Duodenal mucosa (tissue), 2 donors: ENCODE results near the gene GNAL.

Source experiments
- H3K27ac ChIP-seq: one replicate; pipeline ENCODE4 v1.7.0; 2013; ENCODE audit warnings: low read depth, low read length
- H3K27me3 ChIP-seq, 2 donors: one replicate each; pipeline ENCODE4 v1.7.0; 2013; ENCODE audit warnings: low read length in 2 of 2, control low read depth in 1 of 2; ENCODE audit not compliant: insufficient read depth in 2 of 2, control insufficient read depth in 1 of 2
- H3K36me3 ChIP-seq, 2 donors: one replicate each; pipeline ENCODE4 v1.7.0; 2013; ENCODE audit warnings: low read length in 2 of 2, control low read depth in 1 of 2; ENCODE audit not compliant: insufficient read depth in 2 of 2, control insufficient read depth in 1 of 2
- H3K4me1 ChIP-seq, 2 donors: one replicate each; pipeline ENCODE4 v1.7.0; 2013; ENCODE audit warnings: low read length in 2 of 2, control low read depth in 1 of 2; ENCODE audit not compliant: insufficient read depth in 2 of 2, control insufficient read depth in 1 of 2
- H3K4me3 ChIP-seq, 2 donors: one replicate each; pipeline ENCODE4 v1.7.0; 2013; ENCODE audit warnings: low read length in 2 of 2, low read depth in 1 of 2
- H3K9ac ChIP-seq, 2 donors: one replicate each; pipeline ENCODE4 v1.7.0; 2013; ENCODE audit warnings: low read length in 2 of 2, low read depth in 1 of 2
- H3K9me3 ChIP-seq, 2 donors: one replicate each; pipeline ENCODE4 v1.7.0; 2013; ENCODE audit warnings: low read length in 2 of 2, control low read depth in 1 of 2; ENCODE audit not compliant: control insufficient read depth in 1 of 2

Gene GNAL

DNA sequence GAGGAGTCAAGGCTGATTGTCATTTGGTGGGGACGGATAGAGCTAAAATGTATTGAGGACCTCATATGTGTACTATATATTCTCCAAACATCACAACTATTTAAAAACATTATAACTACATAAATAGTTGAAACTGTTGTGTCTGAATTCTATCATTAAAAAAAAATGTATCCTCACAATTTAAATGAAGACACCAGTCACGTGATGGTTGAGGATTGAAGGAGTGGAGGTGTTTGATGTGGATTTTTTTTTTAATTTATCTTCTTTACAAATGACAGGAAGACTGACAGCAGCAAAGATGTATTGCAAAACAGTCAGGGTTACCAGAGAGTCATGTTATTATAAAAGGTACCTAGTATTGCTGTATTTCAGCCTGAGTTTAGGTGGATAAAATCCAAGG, 30.0 kb downstream of the GNAL start:
- no peak overlapping the region for H3K9ac ChIP-seq

DNA sequence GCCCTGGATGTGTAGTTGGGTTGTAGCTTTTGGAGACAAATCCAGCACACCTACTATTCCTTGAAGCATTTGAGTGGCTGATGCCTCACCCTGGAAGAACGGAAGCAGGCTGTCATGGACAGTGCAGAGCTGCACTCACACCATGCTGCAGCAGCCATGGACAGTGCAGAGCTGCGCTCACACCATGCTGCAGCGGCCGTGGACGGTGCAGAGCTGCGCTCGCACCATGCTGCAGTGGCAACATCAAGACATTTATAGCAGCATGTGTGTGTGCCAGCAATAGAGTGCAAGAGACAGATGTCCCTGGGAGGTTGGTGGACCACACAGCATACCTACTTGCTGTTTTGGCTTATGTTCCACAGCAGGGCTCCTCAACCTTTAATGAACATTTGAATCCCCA, 30.6 kb downstream of the GNAL start:
- H3K9me3 ChIP-seq: no peaks in the 10 kb centered on the region
- H3K4me1 ChIP-seq: no peaks in the 10 kb centered on the region
- H3K4me3 ChIP-seq: no peak overlapping the region
- H3K27me3 ChIP-seq: no peaks in the 10 kb centered on the region
- no peak overlapping the region for H3K9ac ChIP-seq
- H3K27ac ChIP-seq: no peak overlapping the region
- H3K36me3 ChIP-seq: no peaks in the 10 kb centered on the region

More for the DNA sequence above, 30.0 kb downstream of the GNAL start:
- Histone ChIP-seq H3K27ac (no peak overlapping the region), H3K9me3 (no peaks in the 10 kb centered on the region), H3K4me3 (no peak overlapping the region), H3K27me3 (no peaks in the 10 kb centered on the region), H3K36me3 (no peaks in the 10 kb centered on the region), H3K4me1 (no peaks in the 10 kb centered on the region)

DNA sequence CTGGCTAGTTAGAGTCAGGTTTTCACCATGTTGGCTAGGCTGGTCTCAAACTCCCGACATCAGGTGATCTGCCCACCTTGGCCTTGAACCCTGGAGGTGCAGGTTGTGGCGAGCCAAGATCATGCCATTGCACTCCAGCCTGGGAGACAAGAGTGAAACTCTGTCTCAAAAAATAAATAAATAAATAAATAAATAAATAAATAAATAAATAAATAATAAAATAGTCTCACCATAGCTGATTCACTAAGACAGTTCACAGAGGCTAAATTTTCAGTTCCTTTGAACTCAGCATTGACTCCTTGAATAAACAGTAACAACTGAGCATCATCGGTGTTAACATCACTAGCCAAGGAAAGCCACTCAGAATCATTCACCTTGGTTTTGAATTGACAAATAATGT, 32.7 kb downstream of the GNAL start:
- Histone ChIP-seq H3K4me1 (no peaks in the 10 kb centered on the region), H3K9me3 (no peaks in the 10 kb centered on the region)

DNA sequence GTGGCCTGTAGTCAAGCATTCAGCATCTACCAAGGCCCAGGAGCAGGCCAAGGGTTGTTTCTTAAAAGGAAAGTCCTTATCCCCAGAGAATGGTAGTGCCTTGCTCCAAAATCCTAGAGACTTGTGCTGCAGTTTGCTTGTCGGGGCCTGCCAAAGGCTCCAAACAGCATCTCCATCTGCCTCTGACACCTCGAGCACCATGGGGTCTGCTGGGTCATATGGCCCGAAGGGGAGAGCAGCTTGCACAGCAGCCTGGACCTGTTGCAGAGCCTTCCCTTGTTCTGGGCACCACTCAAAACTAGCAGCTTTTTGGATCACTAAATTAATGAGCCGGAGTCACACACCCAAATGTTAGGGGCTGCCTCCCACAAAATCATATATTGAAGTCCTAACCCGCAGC, 35.7 kb downstream of the GNAL start:
- Histone ChIP-seq H3K4me1 (no peaks in the 10 kb centered on the region), H3K9ac (no peak overlapping the region), H3K27ac (no peak overlapping the region), H3K4me3 (no peak overlapping the region), H3K9me3 (no peaks in the 10 kb centered on the region), H3K27me3 (no peaks in the 10 kb centered on the region), H3K36me3 (no peaks in the 10 kb centered on the region)

More for the DNA sequence above, 32.7 kb downstream of the GNAL start:
- no peak overlapping the region for H3K9ac ChIP-seq
- no peaks in the 10 kb centered on the region for H3K36me3 ChIP-seq
- no peak overlapping the region for H3K4me3 ChIP-seq
- H3K27ac ChIP-seq: no peak overlapping the region
- no peaks in the 10 kb centered on the region for H3K27me3 ChIP-seq

DNA sequence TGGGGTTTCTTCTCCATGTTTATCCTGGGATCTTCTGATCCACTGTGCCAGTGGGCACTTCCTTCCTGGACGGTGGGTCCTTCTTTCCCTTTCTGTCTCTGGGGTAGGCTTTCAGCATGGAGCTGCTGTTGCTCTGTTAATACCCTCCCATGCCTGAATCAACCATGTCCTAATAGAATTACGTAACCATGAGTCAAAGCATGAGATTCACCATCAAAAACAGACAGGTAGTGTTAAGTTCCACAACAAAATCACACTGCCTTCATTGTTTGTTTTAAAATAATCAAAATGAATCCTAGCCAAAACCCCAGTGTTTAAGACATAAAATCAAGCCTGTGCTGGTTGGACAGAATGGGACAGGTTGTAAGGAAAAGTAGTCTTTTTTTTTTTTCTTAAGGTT, 37.5 kb downstream of the GNAL start:
- Histone ChIP-seq H3K9ac (no peak overlapping the region), H3K4me3 (no peak overlapping the region), H3K9me3 (no peaks in the 10 kb centered on the region), H3K27ac (no peak overlapping the region), H3K27me3 (no peaks in the 10 kb centered on the region), H3K36me3 (no peaks in the 10 kb centered on the region), H3K4me1 (no peaks in the 10 kb centered on the region)

DNA sequence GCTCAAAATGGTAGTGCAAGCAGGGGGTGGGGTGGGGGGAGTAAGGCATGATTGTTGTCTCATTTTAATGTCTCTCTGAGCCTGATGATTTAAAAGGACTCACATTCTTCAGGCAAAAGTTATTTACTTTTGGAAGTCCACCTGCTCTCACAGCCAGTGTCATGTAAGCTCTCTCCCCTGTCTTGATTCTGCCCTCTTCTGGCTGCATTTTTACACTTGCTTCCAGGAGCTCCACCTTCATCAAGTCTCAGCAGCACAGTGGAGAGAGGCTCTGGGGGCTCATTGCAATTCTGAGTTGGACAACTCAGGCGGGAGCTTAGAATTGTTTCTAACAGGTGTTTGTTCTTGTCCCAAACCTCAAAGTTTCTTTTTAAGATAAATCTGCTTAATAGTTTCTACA, 39.2 kb downstream of the GNAL start:
- H3K4me1 ChIP-seq: peaks cover 0 to 2% of the 10 kb centered on the region in 2 donors
- H3K27me3 ChIP-seq: peaks cover 0 to under 1% of the 10 kb centered on the region in 2 donors
- H3K27ac ChIP-seq: no peak overlapping the region
- no peaks in the 10 kb centered on the region for H3K9me3 ChIP-seq
- no peak overlapping the region for H3K4me3 ChIP-seq
- H3K9ac ChIP-seq: no peak overlapping the region
- no peaks in the 10 kb centered on the region for H3K36me3 ChIP-seq

DNA sequence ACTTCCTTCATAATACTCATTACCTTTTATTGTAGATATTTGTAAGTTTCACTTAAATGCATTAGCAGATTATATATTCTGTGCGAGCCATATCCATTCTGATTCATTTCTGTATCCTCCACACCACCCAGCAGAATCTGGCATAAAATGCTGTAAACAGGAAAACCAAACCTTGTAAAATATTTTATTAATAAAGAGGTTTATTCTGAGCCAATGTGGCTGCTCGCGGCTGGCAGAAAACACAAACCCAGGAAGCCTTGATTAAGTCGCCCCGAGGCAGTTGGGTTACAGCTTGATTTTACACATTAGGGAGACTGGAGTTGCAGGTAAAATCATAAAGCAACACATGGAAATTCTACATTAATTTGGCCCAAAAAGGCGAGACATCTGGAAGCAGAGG, 40.5 kb downstream of the GNAL start:
- Histone ChIP-seq H3K9me3 (no peaks in the 10 kb centered on the region), H3K36me3 (no peaks in the 10 kb centered on the region), H3K9ac (no peak overlapping the region), H3K27ac (no peak overlapping the region), H3K4me3 (no peak overlapping the region), H3K4me1 (peaks cover 0 to 3% of the 10 kb centered on the region in 2 donors), H3K27me3 (peaks cover 2 to 5% of the 10 kb centered on the region in 2 donors)

DNA sequence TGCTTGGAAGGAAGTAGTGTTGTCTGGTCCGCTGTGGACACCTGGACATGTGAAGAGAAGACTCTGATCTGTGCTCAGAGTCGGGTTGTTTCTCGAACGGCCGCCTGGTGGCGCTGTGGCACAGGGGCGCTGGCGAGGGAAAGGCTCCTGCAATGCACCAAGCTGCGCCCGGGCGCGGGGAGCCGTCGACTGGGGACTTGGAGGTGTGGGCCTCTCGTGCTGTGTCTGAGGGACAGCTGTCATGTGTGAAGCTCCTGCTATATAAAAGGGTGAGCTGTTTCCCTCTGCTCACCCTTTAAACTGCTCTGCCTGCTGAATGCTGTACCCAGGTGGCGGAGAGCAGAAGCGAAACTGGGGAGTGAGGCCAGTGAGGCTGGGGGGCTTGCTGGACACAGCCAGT, 44.0 kb downstream of the GNAL start:
- Histone ChIP-seq H3K27me3 (peaks cover 5 to 8% of the 10 kb centered on the region in 2 donors), H3K4me1 (peaks cover 0 to 3% of the 10 kb centered on the region in 2 donors), H3K27ac (no peak overlapping the region), H3K9me3 (no peaks in the 10 kb centered on the region), H3K4me3 (peak overlapping the region; percentile 55 to 58), H3K9ac (no peak overlapping the region), H3K36me3 (no peaks in the 10 kb centered on the region)

DNA sequence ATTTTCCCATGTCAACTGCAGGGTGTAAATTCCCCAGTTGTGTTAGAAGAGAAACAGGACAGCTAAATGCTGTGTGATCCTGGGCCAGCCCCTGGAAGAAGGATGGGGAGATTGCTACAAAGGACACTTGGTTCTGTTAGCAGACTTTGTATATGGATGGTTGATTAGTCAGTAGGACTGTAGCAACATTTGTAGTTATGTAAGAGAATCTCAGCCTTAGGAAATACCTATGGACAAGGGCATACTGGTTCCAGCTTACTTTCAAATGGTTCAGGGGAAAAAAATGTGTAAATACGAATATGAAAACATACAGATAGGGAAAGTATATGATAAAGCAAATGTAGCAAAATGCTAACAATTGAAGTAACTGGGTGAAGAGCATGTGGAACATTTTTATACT, 47.6 kb downstream of the GNAL start:
- H3K9ac ChIP-seq: no peak overlapping the region
- H3K27me3 ChIP-seq: peaks cover 5 to 11% of the 10 kb centered on the region in 2 donors
- H3K9me3 ChIP-seq: no peaks in the 10 kb centered on the region
- H3K4me1 ChIP-seq: peaks cover 0 to 3% of the 10 kb centered on the region in 2 donors
- no peak overlapping the region for H3K27ac ChIP-seq
- no peak overlapping the region for H3K4me3 ChIP-seq
- H3K36me3 ChIP-seq: no peaks in the 10 kb centered on the region

DNA sequence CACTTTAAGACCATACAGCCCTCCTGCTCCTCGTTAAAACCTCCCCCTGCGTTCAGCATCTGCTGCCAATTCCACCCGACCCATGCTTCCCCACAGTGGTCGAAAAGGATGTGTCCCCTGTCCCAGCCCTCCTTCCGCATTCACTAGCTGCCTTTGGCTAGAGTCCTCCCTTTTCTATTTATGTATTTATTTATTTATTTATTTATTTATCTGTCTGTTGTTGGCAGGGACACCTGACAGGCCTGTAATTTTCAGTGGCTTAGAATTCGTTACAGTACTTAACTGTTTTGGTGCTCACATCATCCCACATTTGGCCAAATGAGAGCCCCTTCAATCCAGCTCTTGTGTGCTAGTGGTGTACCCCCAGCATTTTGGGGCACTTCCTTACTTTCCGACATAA, 50.8 kb downstream of the GNAL start:
- Histone ChIP-seq H3K9me3 (no peaks in the 10 kb centered on the region), H3K9ac (no peak overlapping the region)

DNA sequence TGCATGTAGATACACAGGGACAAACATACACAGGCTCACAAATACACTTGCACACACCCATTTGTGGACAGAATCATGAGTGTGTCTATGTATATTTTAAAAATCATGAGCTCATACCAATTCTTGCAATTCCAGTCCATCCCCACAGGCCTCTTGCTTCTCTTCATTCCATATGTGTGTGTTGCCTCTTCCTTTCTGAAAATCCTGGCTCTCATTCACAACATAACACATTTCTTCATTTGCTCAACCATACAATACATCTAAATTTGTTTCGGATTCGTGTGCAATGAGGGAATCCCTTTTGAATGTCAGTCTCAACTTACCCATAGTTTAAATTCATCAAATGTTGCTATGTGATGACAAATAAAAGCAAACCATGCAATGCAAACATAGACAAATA, 51.4 kb downstream of the GNAL start:
- Histone ChIP-seq H3K36me3 (no peaks in the 10 kb centered on the region), H3K9ac (no peak overlapping the region), H3K27me3 (peaks cover 13% of the 10 kb centered on the region in 2 donors), H3K4me1 (no peaks in the 10 kb centered on the region), H3K9me3 (no peaks in the 10 kb centered on the region), H3K27ac (no peak overlapping the region), H3K4me3 (no peak overlapping the region)

More for the DNA sequence above, 50.8 kb downstream of the GNAL start:
- no peak overlapping the region for H3K4me3 ChIP-seq
- no peaks in the 10 kb centered on the region for H3K4me1 ChIP-seq
- H3K27me3 ChIP-seq: peaks cover 13% of the 10 kb centered on the region in 2 donors
- H3K36me3 ChIP-seq: no peaks in the 10 kb centered on the region
- no peak overlapping the region for H3K27ac ChIP-seq
